PC-9 (cell line): ENCODE measurements around the gene SLC35F3. TPM values are rescaled to one million over a fixed set of nuclear protein-coding genes. Genes with fewer than 3 reads are reported as not detected.
A peak's percentile ranks its signal among the peaks of the same experiment; 100 is the strongest.

Experiments
- BruUV-seq: library from RNA; stranded (reverse); fragments of 400-500 nt; replicated peaks from 2 replicates; lab custom pipeline; 2021; lab: Mats Ljungman, UMichigan
- CTCF ChIA-PET: fragments of 300-600 bp; sonication (Branson Sonifier 250); formaldehyde crosslinking; loops from one replicate; lab custom pipeline; 2022; ENCODE audit warnings: antibody characterized with exemption; lab: Charles Lee
- POLR2A ChIA-PET: fragments of 300-600 bp; sonication (Branson Sonifier 250); formaldehyde crosslinking; loops from one replicate; lab custom pipeline; 2022; ENCODE audit warnings: antibody characterized with exemption; ENCODE audit not compliant: unreplicated experiment; lab: Charles Lee
- DNase-seq, 2 experiments: peaks; one replicate each; pipeline versions ENCODE4 v3.0.0 to v3.0.0-alpha.2; 2015 to 2022; ENCODE audit warnings: mixed read lengths in 1 of 2
- H2AFZ ChIP-seq: fragments of 200-600 bp; sonication (generic); 2 replicates; pipeline ENCODE4 v1.8.1; 2017; ENCODE audit warnings: antibody characterized with exemption
- H3F3A ChIP-seq: fragments of 200-600 bp; sonication (generic); 2 replicates; pipeline ENCODE4 v1.8.1; 2017; ENCODE audit warnings: antibody characterized with exemption, mild to moderate bottlenecking, low read depth; ENCODE audit not compliant: insufficient read depth
- H3K27ac ChIP-seq: fragments of 200-600 bp; sonication (generic); 2 replicates; pipeline ENCODE4 v1.6.1; 2016; ENCODE audit warnings: mixed run types
- H3K27me3 ChIP-seq: fragments of 200-600 bp; sonication (generic); 2 replicates; pipeline ENCODE4 v1.6.1; 2016; ENCODE audit warnings: low read depth, mixed run types; ENCODE audit not compliant: insufficient read depth
- H3K36me3 ChIP-seq: fragments of 200-600 bp; sonication (generic); 2 replicates; pipeline ENCODE4 v1.6.1; 2016; ENCODE audit warnings: low read depth, mixed run types
- H3K4me1 ChIP-seq: fragments of 200-600 bp; sonication (generic); replicated peaks from 2 replicates; pipeline ENCODE4 v1.6.1; 2016; ENCODE audit warnings: mixed run types; ENCODE audit not compliant: insufficient read depth
- H3K4me2 ChIP-seq: fragments of 200-600 bp; sonication (generic); 2 replicates; pipeline ENCODE4 v1.6.1; 2017; ENCODE audit warnings: mixed run types
- H3K4me3 ChIP-seq: fragments of 200-600 bp; sonication (generic); 2 replicates; pipeline ENCODE4 v1.6.1; 2016; ENCODE audit warnings: mixed run types
- H3K79me2 ChIP-seq: fragments of 200-600 bp; sonication (generic); 2 replicates; pipeline ENCODE4 v1.6.1; 2017; ENCODE audit warnings: low read depth, mixed run types
- H3K9me2 ChIP-seq: fragments of 200-600 bp; sonication (generic); 2 replicates; pipeline ENCODE4 v1.8.1; 2017; ENCODE audit warnings: mild to moderate bottlenecking; ENCODE audit not compliant: insufficient read depth
- H3K9me3 ChIP-seq: fragments of 200-600 bp; sonication (generic); 2 replicates; pipeline ENCODE4 v1.8.1; 2016; ENCODE audit warnings: low read depth; ENCODE audit not compliant: insufficient read depth
- H4K20me1 ChIP-seq: fragments of 200-600 bp; sonication (generic); 2 replicates; pipeline ENCODE4 v1.8.1; 2017; ENCODE audit not compliant: insufficient read depth
- CTCF ChIP-seq: fragments of 200-600 bp; sonication (generic); conservative IDR thresholded peaks from 2 replicates; pipeline ENCODE4 v1.6.1; 2017; ENCODE audit warnings: mixed run types, antibody characterized with exemption, mild to moderate bottlenecking, moderate library complexity
- EZH2 ChIP-seq: fragments of 200-600 bp; sonication (generic); IDR thresholded peaks from 2 replicates; pipeline ENCODE4 v1.8.0; 2017; ENCODE audit warnings: antibody characterized with exemption, low read depth
- intact Hi-C: fragments of 100-400 bp; cut with micrococcal nuclease; formaldehyde crosslinking; loops from one replicate; pipeline ENCODE4 v1.10.0; 2022; ENCODE audit not compliant: unreplicated experiment
- total RNA-seq: library from RNA; stranded (reverse); gene quantifications from 2 replicates; pipeline ENCODE4 v1.2.3, GENCODE V29; 2021

SLC35F3 gene
- total RNA-seq, 1 experiment from 2014 or later: 6.1 TPM

GRCh38 chr1:233988963-233989696, 84.7 kb downstream of the SLC35F3 start:
- no peak overlapping the region for H3K27ac ChIP-seq
- H3K27me3 ChIP-seq: no peaks in the 10 kb centered on the region
- H3K36me3 ChIP-seq: no peaks in the 10 kb centered on the region
- no peaks in the 10 kb centered on the region for H3K9me2 ChIP-seq
- H2AFZ ChIP-seq: no peak overlapping the region
- peaks cover 22% of the 10 kb centered on the region for H3K4me1 ChIP-seq
- TF ChIP-seq CTCF (no peak), EZH2 (no peak)
- H3K4me2 ChIP-seq: 0 out of 2 replicates have a peak overlapping the region, but pooled peaks have one; percentile 0
- POLR2A ChIA-PET: no interaction called here
- H3F3A ChIP-seq: peaks cover 9% of the 10 kb centered on the region
- no peaks in the 10 kb centered on the region for H4K20me1 ChIP-seq
- BruUV-seq: no TSS peak
- H3K79me2 ChIP-seq: no peaks in the 10 kb centered on the region
- CTCF ChIA-PET: no interaction called here
- intact Hi-C loops: no loop called here
- DNase-seq: peak in 1 of 2 experiments; percentile 53
- H3K4me3 ChIP-seq: no peak overlapping the region
- no peaks in the 10 kb centered on the region for H3K9me3 ChIP-seq

GRCh38 chr1:233990486-233990885, 86.0 kb downstream of the SLC35F3 start:
- Histone ChIP-seq H3K4me3 (no peak overlapping the region), H3K4me2 (no peak overlapping the region), H3K4me1 (peaks cover 31% of the 10 kb centered on the region), H3K9me2 (no peaks in the 10 kb centered on the region), H4K20me1 (no peaks in the 10 kb centered on the region), H3K36me3 (no peaks in the 10 kb centered on the region), H3K27me3 (no peaks in the 10 kb centered on the region), H2AFZ (no peak overlapping the region), H3F3A (peaks cover 11% of the 10 kb centered on the region), H3K27ac (no peak overlapping the region), H3K9me3 (no peaks in the 10 kb centered on the region), H3K79me2 (no peaks in the 10 kb centered on the region)
- CTCF ChIA-PET: interaction anchor here (0.6 kb wide), 1 partner anchor 548 kb away, joined by 5 read pairs; no protein-coding TSS in a partner anchor
- BruUV-seq: no TSS peak
- intact Hi-C loops: loop anchor here (5.0 kb wide), 1 partner anchor 548 kb away; no protein-coding TSS in a partner anchor
- TF ChIP-seq CTCF: no peak
- no peak for TF ChIP-seq EZH2
- POLR2A ChIA-PET: no interaction called here
- no peak for DNase-seq

GRCh38 chr1:233993651-233994050, 89.2 kb downstream of the SLC35F3 start:
- Histone ChIP-seq H3K27me3 (no peaks in the 10 kb centered on the region), H3K36me3 (no peaks in the 10 kb centered on the region), H3K4me2 (peak overlapping the region; percentile 48), H3F3A (peaks cover 11% of the 10 kb centered on the region), H3K9me3 (no peaks in the 10 kb centered on the region), H3K4me3 (no peak overlapping the region), H2AFZ (no peak overlapping the region), H3K27ac (peak overlapping the region; percentile 84), H3K9me2 (no peaks in the 10 kb centered on the region), H3K79me2 (no peaks in the 10 kb centered on the region), H4K20me1 (no peaks in the 10 kb centered on the region), H3K4me1 (peaks cover 30% of the 10 kb centered on the region)
- ChIA-PET POLR2A (interaction anchor here (0.7 kb wide), 1 partner anchor 76 kb away, joined by 3 read pairs; no protein-coding TSS in a partner anchor), CTCF (interaction anchor here (0.5 kb wide), 1 partner anchor 380 kb away, joined by 3 read pairs; no protein-coding TSS in a partner anchor)
- BruUV-seq: no TSS peak
- intact Hi-C loops: loop anchor here (1.0 to 5.0 kb wide), 2 partner anchors 84 to 551 kb away; no protein-coding TSS in a partner anchor
- TF ChIP-seq CTCF (no peak), EZH2 (no peak)
- peak; percentile 69 to 96 for DNase-seq
